ENCODE measurements around the gene GGT6. TPM values are rescaled to one million over a fixed set of nuclear protein-coding genes. Genes with fewer than 3 reads are reported as not detected.

The GGT6 gene
- total RNA-seq, 4 donors from 2014 or later, result 0.21 to 4.4 (median 0.29) TPM; not detected in 1

- H3K4me1 ChIP-seq, result no peaks in the 10 kb centered on the region
- TF ChIP-seq CTCF (IDR thresholded peaks at IDR 0.05) (no peak), POLR2A (IDR thresholded peaks at IDR 0.05) (no peak)
- H3K27me3 ChIP-seq, result no peaks in the 10 kb centered on the region
- no peaks in the 10 kb centered on the region for H3K9me3 ChIP-seq
- no peak overlapping the region for H3K27ac ChIP-seq
- H3K36me3 ChIP-seq, result no peaks in the 10 kb centered on the region
- no peak overlapping the region for H3K4me3 ChIP-seq
- intact Hi-C loops (cut with DNase I; ENCODE audit: low total_unique reads), result no loop called here
- DNase-seq, result no peak
Observed at GRCh38 chr17:4577386-4577993, 17.1 kb upstream of the GGT6 start.

GRCh38 chr17:4576729-4577322 is 16.4 kb upstream of the GGT6 start:
- no peaks in the 10 kb centered on the region for H3K4me1 ChIP-seq
- TF ChIP-seq CTCF (IDR thresholded peaks at IDR 0.05) (no peak), POLR2A (IDR thresholded peaks at IDR 0.05) (no peak)
- no peak overlapping the region for H3K27ac ChIP-seq
- no peaks in the 10 kb centered on the region for H3K27me3 ChIP-seq
- intact Hi-C loops (cut with DNase I; ENCODE audit: low total_unique reads), result no loop called here
- no peaks in the 10 kb centered on the region for H3K9me3 ChIP-seq
- no peaks in the 10 kb centered on the region for H3K36me3 ChIP-seq
- no peak overlapping the region for H3K4me3 ChIP-seq
- DNase-seq, result no peak

- no peaks in the 10 kb centered on the region for H3K27me3 ChIP-seq
- H3K4me1 ChIP-seq, result no peaks in the 10 kb centered on the region
- no peaks in the 10 kb centered on the region for H3K36me3 ChIP-seq
- intact Hi-C loops (cut with DNase I; ENCODE audit: low total_unique reads), result no loop called here
- H3K27ac ChIP-seq, result no peak overlapping the region
- TF ChIP-seq CTCF (IDR thresholded peaks at IDR 0.05), result no peak
- TF ChIP-seq POLR2A (IDR thresholded peaks at IDR 0.05), result no peak
- no peak for DNase-seq
- H3K9me3 ChIP-seq, result no peaks in the 10 kb centered on the region
- no peak overlapping the region for H3K4me3 ChIP-seq
Observed at GRCh38 chr17:4576161-4576558, 15.8 kb upstream of the GGT6 start.

GRCh38 chr17:4574448-4575045 is 14.2 kb upstream of the GGT6 start:
- no peaks in the 10 kb centered on the region for H3K36me3 ChIP-seq
- TF ChIP-seq POLR2A (IDR thresholded peaks at IDR 0.05), result no peak
- no peak for TF ChIP-seq CTCF (IDR thresholded peaks at IDR 0.05)
- H3K4me3 ChIP-seq, result no peak overlapping the region
- no peaks in the 10 kb centered on the region for H3K27me3 ChIP-seq
- intact Hi-C loops (cut with DNase I; ENCODE audit: low total_unique reads), result no loop called here
- no peaks in the 10 kb centered on the region for H3K9me3 ChIP-seq
- no peak overlapping the region for H3K27ac ChIP-seq
- H3K4me1 ChIP-seq, result no peaks in the 10 kb centered on the region
- DNase-seq, result no peak

- intact Hi-C loops (cut with DNase I; ENCODE audit: low total_unique reads), result no loop called here
- H3K27ac ChIP-seq, result no peak overlapping the region
- H3K4me1 ChIP-seq, result no peaks in the 10 kb centered on the region
- TF ChIP-seq POLR2A (IDR thresholded peaks at IDR 0.05), result no peak
- no peak for TF ChIP-seq CTCF (IDR thresholded peaks at IDR 0.05)
- no peaks in the 10 kb centered on the region for H3K36me3 ChIP-seq
- no peak for DNase-seq
- H3K27me3 ChIP-seq, result no peaks in the 10 kb centered on the region
- H3K9me3 ChIP-seq, result no peaks in the 10 kb centered on the region
- no peak overlapping the region for H3K4me3 ChIP-seq
Observed at GRCh38 chr17:4573669-4574068, 13.3 kb upstream of the GGT6 start.
